Stomach (tissue), 9 donors: ENCODE data around the gene SIGLEC7. TPM values are rescaled to one million over a fixed set of nuclear protein-coding genes. Genes with fewer than 3 reads are reported as not detected.
A peak's percentile ranks its signal among the peaks of the same experiment; 100 is the strongest.

Experiments
- DNase-seq, 2 donors: peaks; one replicate each; pipeline versions ENCODE4 v3.0.0 to v3.0.0-alpha.2; 2013 to 2019
- H3K27ac ChIP-seq, 5 donors: fragments of 200-600 bp in 4 of 5; sonication (generic) in 4 of 5; one replicate each; pipeline ENCODE4 v1.5.1; 2013 to 2019; ENCODE audit warnings: mild to moderate bottlenecking in 1 of 5, moderate library complexity in 1 of 5
- H3K27me3 ChIP-seq, 3 donors: fragments of 200-600 bp; sonication (generic); one replicate each; pipeline ENCODE4 v1.5.1; 2017 to 2019; ENCODE audit warnings: mixed run types in 1 of 3
- H3K36me3 ChIP-seq, 4 donors: fragments of 200-600 bp; sonication (generic); 1 replicate in 3 of 4; 2 replicates in 1 of 4; pipeline ENCODE4 v1.5.1; 2016 to 2019
- H3K4me1 ChIP-seq, 4 donors: fragments of 200-600 bp; sonication (generic); one replicate each; pipeline ENCODE4 v1.5.1; 2016 to 2019
- H3K4me3 ChIP-seq, 4 donors: fragments of 200-600 bp; sonication (generic) in 3 of 4; one replicate each; pipeline ENCODE4 v1.5.1; 2016 to 2019; ENCODE audit warnings: mild to moderate bottlenecking in 1 of 4
- H3K9me3 ChIP-seq, 4 donors: fragments of 200-600 bp; sonication (generic); one replicate each; pipeline ENCODE4 v1.5.1; 2016 to 2019
- EP300 ChIP-seq: sonication (generic); formaldehyde crosslinking; IDR thresholded peaks from one replicate; pipeline ENCODE4 v1.6.1; 2017; ENCODE audit warnings: antibody characterized with exemption
- POLR2A ChIP-seq, 4 donors: fragments of 450-650 bp; IDR thresholded peaks; one replicate each; pipeline ENCODE4 v1.6.1; 2016; ENCODE audit warnings: antibody characterized with exemption in 4 of 4, control low read depth in 2 of 4, mild to moderate bottlenecking in 1 of 4, moderate library complexity in 1 of 4
- POLR2AphosphoS5 ChIP-seq, 3 donors: sonication (generic); formaldehyde crosslinking; IDR thresholded peaks; one replicate each; pipeline ENCODE4 v1.6.1; 2016; ENCODE audit warnings: antibody characterized with exemption in 3 of 3
- WGBS, 5 donors: extraction: QIAGEN DNeasy Blood & Tissue Kit in 3 of 5; methylation state at CpG; one replicate each; pipeline versions ENCODE4 v1.1.5 to v1.1.7; 2013 to 2018; 5-methylcytosine and 5-hydroxymethylcytosine counted together
- intact Hi-C: fragments of 100-400 bp; cut with DNase I; formaldehyde crosslinking; loops from one replicate; pipeline ENCODE4 v1.15.1; 2023; ENCODE audit warnings: low total_unique reads
- polyA plus RNA-seq, 3 donors: library from polyadenylated mRNA; stranded (reverse); fragments of 200-250 nt; gene quantifications; one replicate each; pipeline ENCODE4 v1.2.3, GENCODE V29; 2013
- total RNA-seq, 5 donors: library from RNA; depleted of rRNA; stranded (reverse); fragments of >200 nt; gene quantifications; one replicate each; pipeline versions ENCODE4 v1.1.0 to v1.2.3, GENCODE V29; 2014 to 2016
- TF ChIP-seq, protein P1 (sequence below), 7 experiments: fragments of 450-650 bp in 4 of 7; fragments of 200-600 bp in 3 of 7; sonication (generic) in 3 of 7; IDR thresholded peaks; one replicate each; pipeline ENCODE4 v1.5.1; 2016 to 2019; ENCODE audit warnings: antibody characterized with exemption in 7 of 7, control low read depth in 2 of 7, mild to moderate bottlenecking in 1 of 7
- donor health status: healthy with polysubstance abuse.
- donor health status: Bipolar disorder and iron deficiency.
- donor health status: healthy.

SIGLEC7 gene
- total and polyA plus RNA-seq, 8 donors, result 0.18 to 1.8 (median 0.90) TPM; not detected in 4

DNA sequence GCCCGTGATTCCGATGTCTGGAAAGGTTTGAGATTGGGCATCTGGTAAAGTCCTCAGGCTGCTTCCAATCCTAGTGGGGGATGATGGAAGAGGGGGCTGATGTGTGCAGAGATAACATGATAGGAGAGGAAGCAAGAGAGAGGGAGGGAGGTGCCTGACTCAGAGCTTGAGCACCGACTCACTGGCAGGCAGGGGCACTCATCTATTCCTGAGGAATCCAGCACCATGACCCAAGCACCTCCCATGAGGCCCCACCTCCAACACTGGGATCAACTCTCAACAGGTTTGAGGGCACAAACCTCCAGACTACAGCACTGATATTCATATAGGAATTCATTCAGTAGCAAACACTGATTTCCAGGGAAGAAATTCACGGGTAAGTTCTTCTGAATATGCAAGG is 23.0 kb upstream of the SIGLEC7 start:
- intact Hi-C loops, result no loop called here
- Histone ChIP-seq H3K4me3 (no peak overlapping the region), H3K27ac (no peak overlapping the region), H3K9me3 (no peaks in the 10 kb centered on the region), H3K4me1 (peaks cover 0 to 3% (median 0%) of the 10 kb centered on the region in 4 donors), H3K27me3 (peaks cover 0 to 47% (median 0%) of the 10 kb centered on the region in 3 donors), H3K36me3 (no peaks in the 10 kb centered on the region)
- 57 to 64% (median 61%) methylated on average over 4 of the region's 4 CpGs for WGBS, 5 donors
- DNase-seq, result no peak
- TF ChIP-seq POLR2A (IDR thresholded peaks at IDR 0.05), result no peak

DNA sequence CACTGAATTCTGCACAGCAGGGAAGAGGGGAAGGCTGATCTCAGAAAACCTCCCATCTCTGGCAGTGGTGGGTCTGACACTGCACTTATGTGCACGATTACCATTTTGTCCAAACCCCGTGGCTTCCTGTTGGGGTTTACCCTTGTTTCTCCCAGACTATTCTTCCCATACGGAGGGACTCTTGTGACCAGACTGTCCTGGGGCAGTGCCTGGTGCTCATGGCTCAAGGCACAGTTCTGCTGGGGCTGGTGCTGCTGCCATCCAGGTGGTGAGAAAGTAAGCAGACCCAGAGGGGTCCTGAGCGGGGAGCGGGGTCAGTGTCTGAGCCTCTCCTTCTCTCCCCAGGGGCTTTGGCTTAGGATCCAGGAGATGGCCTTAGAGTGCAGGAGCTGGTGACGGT is 22.5 kb upstream of the SIGLEC7 start:
- Histone ChIP-seq H3K27me3 (peaks cover 0 to 52% (median 0%) of the 10 kb centered on the region in 3 donors), H3K4me3 (no peak overlapping the region), H3K27ac (peak overlapping the region in 1 of 5 donors; percentile 81), H3K4me1 (peaks cover 0 to 7% (median 0%) of the 10 kb centered on the region in 4 donors), H3K9me3 (no peaks in the 10 kb centered on the region), H3K36me3 (no peaks in the 10 kb centered on the region)
- no peak for DNase-seq
- intact Hi-C loops, result no loop called here
- TF ChIP-seq POLR2A (IDR thresholded peaks at IDR 0.05) (no peak), POLR2AphosphoS5 (IDR thresholded peaks at IDR 0.05) (no peak), EP300 (no peak)
- TF ChIP-seq, protein P1, sequence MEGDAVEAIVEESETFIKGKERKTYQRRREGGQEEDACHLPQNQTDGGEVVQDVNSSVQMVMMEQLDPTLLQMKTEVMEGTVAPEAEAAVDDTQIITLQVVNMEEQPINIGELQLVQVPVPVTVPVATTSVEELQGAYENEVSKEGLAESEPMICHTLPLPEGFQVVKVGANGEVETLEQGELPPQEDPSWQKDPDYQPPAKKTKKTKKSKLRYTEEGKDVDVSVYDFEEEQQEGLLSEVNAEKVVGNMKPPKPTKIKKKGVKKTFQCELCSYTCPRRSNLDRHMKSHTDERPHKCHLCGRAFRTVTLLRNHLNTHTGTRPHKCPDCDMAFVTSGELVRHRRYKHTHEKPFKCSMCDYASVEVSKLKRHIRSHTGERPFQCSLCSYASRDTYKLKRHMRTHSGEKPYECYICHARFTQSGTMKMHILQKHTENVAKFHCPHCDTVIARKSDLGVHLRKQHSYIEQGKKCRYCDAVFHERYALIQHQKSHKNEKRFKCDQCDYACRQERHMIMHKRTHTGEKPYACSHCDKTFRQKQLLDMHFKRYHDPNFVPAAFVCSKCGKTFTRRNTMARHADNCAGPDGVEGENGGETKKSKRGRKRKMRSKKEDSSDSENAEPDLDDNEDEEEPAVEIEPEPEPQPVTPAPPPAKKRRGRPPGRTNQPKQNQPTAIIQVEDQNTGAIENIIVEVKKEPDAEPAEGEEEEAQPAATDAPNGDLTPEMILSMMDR (IDR thresholded peaks at IDR 0.05), result no peak
- 64 to 89% (median 81%) methylated on average over 3 to 6 of the region's 6 CpGs for WGBS, 5 donors

DNA sequence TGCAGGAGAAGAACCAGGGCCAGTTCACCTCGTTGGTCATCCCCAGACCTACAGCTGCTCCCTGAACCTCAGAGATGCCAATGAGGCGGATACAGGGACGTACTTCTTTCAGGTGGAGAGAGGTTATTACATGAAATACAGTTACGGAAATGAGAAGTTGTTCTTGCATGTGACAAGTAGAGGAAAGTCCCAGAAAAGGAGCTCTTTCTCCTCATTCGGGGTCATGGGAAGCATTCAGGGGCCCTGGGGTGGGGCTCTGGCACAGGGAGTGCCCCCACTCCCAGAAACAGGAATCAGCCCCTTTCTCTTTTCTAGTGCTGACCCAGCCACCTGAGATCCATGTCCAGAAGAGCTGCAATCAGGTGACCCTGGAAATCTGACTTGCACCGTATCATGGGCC is 21.9 kb upstream of the SIGLEC7 start:
- Histone ChIP-seq H3K4me1 (peaks cover 0 to 7% (median 0%) of the 10 kb centered on the region in 4 donors), H3K9me3 (no peaks in the 10 kb centered on the region), H3K36me3 (no peaks in the 10 kb centered on the region), H3K27ac (peak overlapping the region in 1 of 5 donors; percentile 81), H3K4me3 (no peak overlapping the region), H3K27me3 (peaks cover 0 to 50% (median 0%) of the 10 kb centered on the region in 3 donors)
- 77 to 87% (median 79%) methylated on average over 6 of the region's 6 CpGs for WGBS, 5 donors
- intact Hi-C loops, result no loop called here
- TF ChIP-seq POLR2AphosphoS5 (IDR thresholded peaks at IDR 0.05) (no peak), POLR2A (IDR thresholded peaks at IDR 0.05) (no peak), EP300 (no peak)
- TF ChIP-seq, protein P1 (IDR thresholded peaks at IDR 0.05), result no peak
- no peak for DNase-seq

DNA sequence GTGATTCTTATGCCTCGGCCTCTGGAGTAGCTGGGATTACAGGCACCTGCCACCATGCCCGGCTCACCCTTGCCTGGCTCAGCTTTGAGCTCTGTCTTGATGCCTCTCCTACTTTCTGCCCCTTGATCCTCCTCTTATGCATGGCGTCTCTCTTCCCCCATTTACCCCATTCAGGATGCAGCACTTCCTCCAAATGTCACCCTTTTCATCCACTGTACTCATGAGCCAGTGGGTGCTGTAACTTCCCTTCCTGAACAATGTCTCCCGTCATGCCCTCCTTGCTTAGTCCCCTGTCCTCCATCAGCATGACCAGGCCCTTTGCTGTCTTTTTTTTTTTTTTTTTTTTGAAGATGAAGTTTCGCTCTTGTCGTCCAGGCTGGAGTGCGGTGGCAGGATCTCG is 20.8 kb upstream of the SIGLEC7 start:
- no peak for DNase-seq
- 78 to 93% (median 90%) methylated on average over 8 of the region's 8 CpGs for WGBS, 5 donors
- H3K4me1 ChIP-seq, result peaks cover 0 to 7% (median 0%) of the 10 kb centered on the region in 4 donors
- TF ChIP-seq, protein P1 (IDR thresholded peaks at IDR 0.05), result no peak
- TF ChIP-seq POLR2A (IDR thresholded peaks at IDR 0.05), result no peak
- no peak for TF ChIP-seq EP300
- no peak for TF ChIP-seq POLR2AphosphoS5 (IDR thresholded peaks at IDR 0.05)
- no peak overlapping the region for H3K4me3 ChIP-seq
- H3K36me3 ChIP-seq, result no peaks in the 10 kb centered on the region
- H3K27me3 ChIP-seq, result peaks cover 0 to 50% (median 0%) of the 10 kb centered on the region in 3 donors
- intact Hi-C loops, result no loop called here
- H3K9me3 ChIP-seq, result no peaks in the 10 kb centered on the region
- H3K27ac ChIP-seq, result peak overlapping the region in 2 of 5 donors; percentile 32 to 81
